HepG2 (cell line): ENCODE data around the gene PRPSAP2.

Experiments used
- ZNF761 ChIP-seq: sonication (generic); formaldehyde crosslinking; conservative IDR thresholded peaks from 2 replicates; pipeline ENCODE4 v1.4.0; 2020; ENCODE audit warnings: mild to moderate bottlenecking, missing genetic modification reagents
- ZNF777 ChIP-seq: sonication (generic); formaldehyde crosslinking; IDR thresholded peaks from 2 replicates; pipeline ENCODE4 v1.4.0; 2020; ENCODE audit warnings: missing genetic modification reagents
- ZNF850 ChIP-seq: sonication (generic); formaldehyde crosslinking; conservative IDR thresholded peaks from 2 replicates; pipeline ENCODE4 v1.9.0; 2021; ENCODE audit warnings: mild to moderate bottlenecking, missing genetic modification reagents
- TF ChIP-seq, protein P1 (sequence below): sonication (generic); formaldehyde crosslinking; IDR thresholded peaks from 2 replicates; pipeline ENCODE4 v1.5.0; 2020; ENCODE audit warnings: mild to moderate bottlenecking, missing genetic modification reagents, moderate library complexity

DNA sequence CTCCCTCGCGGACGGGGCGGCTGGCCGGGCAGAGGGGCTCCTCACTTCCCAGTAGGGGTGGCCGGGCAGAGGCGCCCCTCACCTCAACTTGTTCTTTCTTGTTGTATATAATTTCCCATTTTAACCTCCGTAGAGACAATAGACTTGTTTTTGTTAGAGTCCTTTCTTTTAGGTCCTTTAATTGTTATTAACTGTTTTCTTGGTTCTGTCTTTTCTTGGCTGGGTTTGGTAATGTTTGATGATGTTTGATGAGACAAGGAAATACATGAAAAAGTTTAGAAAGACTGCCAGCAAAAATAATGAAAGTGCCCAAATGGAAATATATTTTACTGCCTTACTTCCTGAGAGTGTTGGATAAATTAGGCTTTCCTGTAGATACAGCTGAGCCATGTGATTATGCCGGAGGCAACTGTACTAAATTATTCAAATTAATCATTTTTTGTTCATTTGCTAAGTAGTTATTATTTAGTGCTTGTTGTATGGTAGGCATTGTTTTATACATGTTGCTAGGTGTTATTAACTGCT lies 30.9 kb downstream of the PRPSAP2 start:
- TF ChIP-seq, protein P1, sequence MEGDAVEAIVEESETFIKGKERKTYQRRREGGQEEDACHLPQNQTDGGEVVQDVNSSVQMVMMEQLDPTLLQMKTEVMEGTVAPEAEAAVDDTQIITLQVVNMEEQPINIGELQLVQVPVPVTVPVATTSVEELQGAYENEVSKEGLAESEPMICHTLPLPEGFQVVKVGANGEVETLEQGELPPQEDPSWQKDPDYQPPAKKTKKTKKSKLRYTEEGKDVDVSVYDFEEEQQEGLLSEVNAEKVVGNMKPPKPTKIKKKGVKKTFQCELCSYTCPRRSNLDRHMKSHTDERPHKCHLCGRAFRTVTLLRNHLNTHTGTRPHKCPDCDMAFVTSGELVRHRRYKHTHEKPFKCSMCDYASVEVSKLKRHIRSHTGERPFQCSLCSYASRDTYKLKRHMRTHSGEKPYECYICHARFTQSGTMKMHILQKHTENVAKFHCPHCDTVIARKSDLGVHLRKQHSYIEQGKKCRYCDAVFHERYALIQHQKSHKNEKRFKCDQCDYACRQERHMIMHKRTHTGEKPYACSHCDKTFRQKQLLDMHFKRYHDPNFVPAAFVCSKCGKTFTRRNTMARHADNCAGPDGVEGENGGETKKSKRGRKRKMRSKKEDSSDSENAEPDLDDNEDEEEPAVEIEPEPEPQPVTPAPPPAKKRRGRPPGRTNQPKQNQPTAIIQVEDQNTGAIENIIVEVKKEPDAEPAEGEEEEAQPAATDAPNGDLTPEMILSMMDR (CRISPR knock-in tag), result no peak
- TF ChIP-seq ZNF777 (CRISPR knock-in tag) (no peak), ZNF850 (no peak), ZNF761 (CRISPR knock-in tag) (no peak)
